NCI-H345 treated with DMSO at 0.1 percent for 48 hours (cell line): ENCODE measurements around the gene GPR63.

Experiments used
- DNase-seq: peaks from one replicate; lab custom pipeline; 2025; ENCODE audit not compliant: unreplicated experiment; lab: John Stamatoyannopoulos, UW

GPR63 gene

DNA sequence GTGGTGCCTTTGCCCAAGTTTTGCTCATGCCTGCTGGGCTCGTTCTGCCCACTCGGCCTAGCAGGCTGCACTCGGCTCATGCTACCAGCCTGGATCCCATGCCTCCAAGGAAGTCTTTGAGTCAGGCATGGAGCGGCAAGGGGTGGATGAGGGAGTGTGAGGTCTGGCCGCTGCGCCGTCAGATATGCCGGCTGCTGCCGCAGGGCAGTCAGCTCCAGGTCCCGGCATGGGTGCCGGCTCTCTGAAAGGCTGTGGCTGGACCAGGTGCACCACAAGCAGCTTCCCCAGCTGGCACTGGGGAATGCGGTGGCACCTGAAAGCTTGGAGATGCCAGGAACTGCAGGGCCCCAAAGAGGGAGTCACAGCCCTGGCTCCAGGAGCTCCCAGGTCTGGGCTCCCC, 75.5 kb downstream of the GPR63 start:
- DNase-seq = no peak

DNA sequence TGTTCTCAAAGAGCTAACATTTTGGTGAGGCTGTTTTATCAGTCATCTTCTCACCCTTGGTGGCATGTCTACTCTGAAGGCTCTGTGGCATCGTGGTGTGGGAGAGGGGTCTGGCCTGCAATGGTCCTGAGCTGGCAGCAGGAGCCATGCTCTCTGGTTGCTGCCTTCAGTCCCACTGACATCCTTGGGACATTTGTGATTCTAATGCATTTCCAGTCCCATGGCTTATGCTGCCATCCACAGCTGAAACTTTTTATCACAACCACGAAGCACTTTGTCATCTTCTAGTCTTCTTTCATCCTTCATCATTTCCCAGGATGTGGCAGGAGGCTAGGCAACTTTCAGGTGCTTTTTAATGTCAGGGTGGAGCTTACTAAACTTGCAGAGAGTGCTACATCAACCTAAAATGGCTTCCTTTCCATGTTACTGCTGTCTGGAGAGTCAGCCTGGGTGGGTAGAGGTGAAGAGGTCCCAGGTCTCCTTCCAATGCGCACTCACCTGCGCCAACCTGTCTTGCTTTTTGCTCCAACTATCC, 77.1 kb downstream of the GPR63 start:
- DNase-seq = no peak

GRCh38 chr6:96755096-96755495, 82.2 kb downstream of the GPR63 start:
- DNase-seq = no peak

- no peak for DNase-seq
Measured at GRCh38 chr6:96749891-96750290, 87.4 kb downstream of the GPR63 start.
